Measurements from ENCODE around the gene HMGA1. TPM values are rescaled to one million over a fixed set of nuclear protein-coding genes. Genes with fewer than 3 reads are reported as not detected.

Gene HMGA1
- total and polyA plus RNA-seq, 2 of the 13 experiments (the other 11 are each of a cell fraction or from before 2014, with no cell fraction given): 117 to 145 TPM

GRCh38 chr6:34237722-34238584, 1.3 kb downstream of the HMGA1 start (continued):
- TF ChIP-seq GPBP1L1 (CRISPR knock-in tag; IDR thresholded peaks at IDR 0.05): no peak
- TF ChIP-seq USF2 (IDR thresholded peaks at IDR 0.05; ENCODE audit: low read depth, low read length): no peak
- TF ChIP-seq USF2 (CRISPR knock-in tag; IDR thresholded peaks at IDR 0.05; ENCODE audit: borderline replicate concordance): no peak; the same call in 1 of the 2 replicates
- TF ChIP-seq UBTF (CRISPR knock-in tag; IDR thresholded peaks at IDR 0.05): peak; percentile 73; the same call in 1 of the 2 replicates
- no peak; a peak in 1 of 4 replicates for TF ChIP-seq REST (IDR thresholded peaks at IDR 0.05; ENCODE audit: borderline replicate concordance in 1 of 2, low read depth in 1 of 2, low read length in 2 of 2)
- peak; percentile 100 for TF ChIP-seq LBX2 (CRISPR knock-in tag; IDR thresholded peaks at IDR 0.05; ENCODE audit: borderline replicate concordance)
- no peak for TF ChIP-seq TCF12 (IDR thresholded peaks at IDR 0.05)
- peak; percentile 69; the same call in 1 of the 2 replicates for TF ChIP-seq TCF12 (CRISPR knock-in tag; IDR thresholded peaks at IDR 0.05)
- peak; percentile 47; the same call in 1 of the 2 replicates for TF ChIP-seq RAD21 (CRISPR knock-in tag; IDR thresholded peaks at IDR 0.05)
- peak; percentile 99 for TF ChIP-seq TMF1 (CRISPR knock-in tag; IDR thresholded peaks at IDR 0.05; ENCODE audit: low read depth)
- TF ChIP-seq KDM3A (CRISPR knock-in tag; IDR thresholded peaks at IDR 0.05; ENCODE audit: low read depth): no peak
- TF ChIP-seq PAF1 (CRISPR knock-in tag; IDR thresholded peaks at IDR 0.05): no peak
- TF ChIP-seq SSRP1 (CRISPR knock-in tag; IDR thresholded peaks at IDR 0.05): no peak
- TF ChIP-seq FLYWCH1 (CRISPR knock-in tag; IDR thresholded peaks at IDR 0.05): peak; percentile 97
- peak; percentile 90 for TF ChIP-seq REL (CRISPR knock-in tag; conservative IDR thresholded peaks at IDR 0.05)
- peak; percentile 91 for TF ChIP-seq DBP (CRISPR knock-in tag; IDR thresholded peaks at IDR 0.05; ENCODE audit: not compliant biosample characterization)
- TF ChIP-seq CEBPB (IDR thresholded peaks at IDR 0.05; ENCODE audit: borderline replicate concordance, low read depth, low read length): no peak
- TF ChIP-seq RBFOX2 (IDR thresholded peaks at IDR 0.05; ENCODE audit: low read depth, low read length): peak; percentile 81

Data from HepG2 (cell line).